ENCODE measurements around the gene AGGF1. TPM values are rescaled to one million over a fixed set of nuclear protein-coding genes. Genes with fewer than 3 reads are reported as not detected.

AGGF1 gene
- total RNA-seq, 1 donor from 2014 or later: 16.2 TPM

- H3K27me3 ChIP-seq (ENCODE audit: low read depth): peaks cover 4% of the 10 kb centered on the region
- H3K4me1 ChIP-seq: no peaks in the 10 kb centered on the region
- DNase-seq: no peak
- no peak overlapping the region for H3K4me3 ChIP-seq
- intact Hi-C loops (cut with micrococcal nuclease): no loop called here
- no peaks in the 10 kb centered on the region for H3K9me3 ChIP-seq (replicated peaks)
- H3K36me3 ChIP-seq: no peaks in the 10 kb centered on the region
- TF ChIP-seq, protein P1, sequence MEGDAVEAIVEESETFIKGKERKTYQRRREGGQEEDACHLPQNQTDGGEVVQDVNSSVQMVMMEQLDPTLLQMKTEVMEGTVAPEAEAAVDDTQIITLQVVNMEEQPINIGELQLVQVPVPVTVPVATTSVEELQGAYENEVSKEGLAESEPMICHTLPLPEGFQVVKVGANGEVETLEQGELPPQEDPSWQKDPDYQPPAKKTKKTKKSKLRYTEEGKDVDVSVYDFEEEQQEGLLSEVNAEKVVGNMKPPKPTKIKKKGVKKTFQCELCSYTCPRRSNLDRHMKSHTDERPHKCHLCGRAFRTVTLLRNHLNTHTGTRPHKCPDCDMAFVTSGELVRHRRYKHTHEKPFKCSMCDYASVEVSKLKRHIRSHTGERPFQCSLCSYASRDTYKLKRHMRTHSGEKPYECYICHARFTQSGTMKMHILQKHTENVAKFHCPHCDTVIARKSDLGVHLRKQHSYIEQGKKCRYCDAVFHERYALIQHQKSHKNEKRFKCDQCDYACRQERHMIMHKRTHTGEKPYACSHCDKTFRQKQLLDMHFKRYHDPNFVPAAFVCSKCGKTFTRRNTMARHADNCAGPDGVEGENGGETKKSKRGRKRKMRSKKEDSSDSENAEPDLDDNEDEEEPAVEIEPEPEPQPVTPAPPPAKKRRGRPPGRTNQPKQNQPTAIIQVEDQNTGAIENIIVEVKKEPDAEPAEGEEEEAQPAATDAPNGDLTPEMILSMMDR (IDR thresholded peaks at IDR 0.05; ENCODE audit: borderline replicate concordance): no peak
- H3K27ac ChIP-seq (replicated peaks): no peak overlapping the region
These were observed 27.0 kb upstream of the AGGF1 start for GRCh38 chr5:77003246-77003645.

- Histone ChIP-seq H3K4me1 (no peaks in the 10 kb centered on the region), H3K27ac (replicated peaks) (no peak overlapping the region), H3K4me3 (no peak overlapping the region), H3K9me3 (replicated peaks) (no peaks in the 10 kb centered on the region), H3K36me3 (no peaks in the 10 kb centered on the region), H3K27me3 (ENCODE audit: low read depth) (peaks cover 4% of the 10 kb centered on the region)
- TF ChIP-seq, protein P1 (IDR thresholded peaks at IDR 0.05; ENCODE audit: borderline replicate concordance): no peak
- intact Hi-C loops (cut with micrococcal nuclease): no loop called here
- DNase-seq: peak; percentile 25
These were observed 24.1 kb upstream of the AGGF1 start for GRCh38 chr5:77006124-77006523.

DNA sequence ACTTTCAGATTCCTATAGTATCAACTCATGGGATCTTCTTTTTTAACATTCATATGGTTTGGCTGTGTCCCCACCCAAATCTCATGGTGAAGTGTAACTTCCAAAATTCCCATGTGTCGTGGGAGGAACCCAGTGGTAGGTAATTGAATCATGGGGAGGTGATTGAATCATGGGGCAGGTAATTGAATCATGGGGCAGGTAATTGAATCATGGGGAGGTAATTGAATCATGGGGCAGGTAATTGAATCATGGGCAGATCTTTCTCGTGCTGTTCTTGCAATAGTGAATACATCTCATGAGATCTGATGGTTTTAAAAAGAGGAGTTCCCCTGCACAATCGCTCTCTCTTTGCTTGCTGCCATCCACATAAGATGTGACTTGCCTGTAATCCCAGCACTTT lies 21.8 kb upstream of the AGGF1 start:
- H3K9me3 ChIP-seq (replicated peaks): no peaks in the 10 kb centered on the region
- no peaks in the 10 kb centered on the region for H3K36me3 ChIP-seq
- no peak overlapping the region for H3K4me3 ChIP-seq
- no peak for DNase-seq
- H3K27ac ChIP-seq (replicated peaks): no peak overlapping the region
- TF ChIP-seq, protein P1 (IDR thresholded peaks at IDR 0.05; ENCODE audit: borderline replicate concordance): no peak
- no peaks in the 10 kb centered on the region for H3K4me1 ChIP-seq
- intact Hi-C loops (cut with micrococcal nuclease): no loop called here
- no peaks in the 10 kb centered on the region for H3K27me3 ChIP-seq (ENCODE audit: low read depth)

DNA sequence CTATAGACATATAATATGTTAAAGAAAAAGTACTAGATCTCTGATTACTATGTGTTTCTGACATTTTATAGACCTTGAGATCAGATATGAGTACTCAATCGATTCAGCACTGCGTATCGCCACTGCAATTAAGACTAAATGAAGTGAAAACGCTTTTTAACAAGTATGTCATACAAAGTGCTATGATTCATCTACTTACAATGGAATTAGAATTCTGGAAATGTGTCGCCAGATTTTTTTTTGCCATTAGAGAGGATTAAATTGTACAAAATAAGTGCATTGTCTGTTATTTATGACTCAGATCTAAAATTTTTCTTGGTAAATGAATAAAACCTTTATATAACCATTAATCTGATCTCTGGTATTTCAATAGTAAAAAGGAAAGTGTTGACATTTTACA lies 20.0 kb upstream of the AGGF1 start:
- Histone ChIP-seq H3K27me3 (ENCODE audit: low read depth) (no peaks in the 10 kb centered on the region), H3K4me1 (no peaks in the 10 kb centered on the region), H3K4me3 (no peak overlapping the region), H3K27ac (replicated peaks) (no peak overlapping the region), H3K36me3 (no peaks in the 10 kb centered on the region), H3K9me3 (replicated peaks) (no peaks in the 10 kb centered on the region)
- TF ChIP-seq, protein P1 (IDR thresholded peaks at IDR 0.05; ENCODE audit: borderline replicate concordance): no peak
- intact Hi-C loops (cut with micrococcal nuclease): no loop called here
- no peak for DNase-seq

- Histone ChIP-seq H3K4me1 (no peaks in the 10 kb centered on the region), H3K27ac (replicated peaks) (no peak overlapping the region), H3K9me3 (replicated peaks) (no peaks in the 10 kb centered on the region), H3K27me3 (ENCODE audit: low read depth) (no peaks in the 10 kb centered on the region), H3K4me3 (no peak overlapping the region), H3K36me3 (no peaks in the 10 kb centered on the region)
- no peak for DNase-seq
- intact Hi-C loops (cut with micrococcal nuclease): no loop called here
- TF ChIP-seq, protein P1 (IDR thresholded peaks at IDR 0.05; ENCODE audit: borderline replicate concordance): no peak
These were observed 18.7 kb upstream of the AGGF1 start for GRCh38 chr5:77011498-77011897.

- TF ChIP-seq, protein P1 (IDR thresholded peaks at IDR 0.05; ENCODE audit: borderline replicate concordance): no peak
- Histone ChIP-seq H3K27ac (replicated peaks) (no peak overlapping the region), H3K36me3 (no peaks in the 10 kb centered on the region), H3K4me3 (no peak overlapping the region), H3K27me3 (ENCODE audit: low read depth) (no peaks in the 10 kb centered on the region), H3K9me3 (replicated peaks) (no peaks in the 10 kb centered on the region), H3K4me1 (no peaks in the 10 kb centered on the region)
- intact Hi-C loops (cut with micrococcal nuclease): no loop called here
- DNase-seq: no peak
These were observed 17.6 kb upstream of the AGGF1 start for GRCh38 chr5:77012601-77013000.
